Activated CD4-positive, alpha-beta T cell treated with anti-CD3 and anti-CD28 coated beads, Interleukin-2, amount 50 U/mL, for 4 hours (primary cell): ENCODE measurements around the gene MARK2.
"Not testable (repeated sequence)": the region's sequence is repeated elsewhere in the genome, so short reads cannot be mapped to it uniquely, and the experiment has no call there.

Experiments used
- DNase-seq, 2 experiments: peaks; one replicate each; pipeline ENCODE4 v3.0.0-alpha.2; 2020

MARK2 gene

GRCh38 chr11:63858628-63859550, 20.0 kb downstream of the MARK2 start:
- no peak for DNase-seq

GRCh38 chr11:63862923-63863322, 24.0 kb downstream of the MARK2 start:
- DNase-seq = no peak

- not testable (repeated sequence) for DNase-seq
Measured at GRCh38 chr11:63863620-63864019, 24.7 kb downstream of the MARK2 start.

- peak; percentile 57 to 64 for DNase-seq
Measured at GRCh38 chr11:63866211-63866610, 27.3 kb downstream of the MARK2 start.

GRCh38 chr11:63867511-63867910, 28.6 kb downstream of the MARK2 start:
- no peak for DNase-seq

- DNase-seq = no peak
Measured at GRCh38 chr11:63868399-63869064, 29.6 kb downstream of the MARK2 start.

GRCh38 chr11:63869171-63869591, 30.3 kb downstream of the MARK2 start:
- no peak for DNase-seq

- peak in 1 of 2 experiments; percentile 12 for DNase-seq
Measured at GRCh38 chr11:63869683-63870082, 30.8 kb downstream of the MARK2 start.

- DNase-seq = no peak
Measured at GRCh38 chr11:63870351-63871140, 31.6 kb downstream of the MARK2 start.

GRCh38 chr11:63871962-63872799, 33.3 kb downstream of the MARK2 start:
- DNase-seq = no peak

GRCh38 chr11:63872800-63873197, 33.9 kb downstream of the MARK2 start:
- DNase-seq = no peak

- DNase-seq = no peak
Measured at GRCh38 chr11:63873311-63873710, 34.4 kb downstream of the MARK2 start.

- DNase-seq = no peak
Measured at GRCh38 chr11:63874511-63874910, 35.6 kb downstream of the MARK2 start.

- DNase-seq = no peak
Measured at GRCh38 chr11:63875506-63876065, 36.7 kb downstream of the MARK2 start.

- no peak for DNase-seq
Measured at GRCh38 chr11:63876616-63877015, 37.7 kb downstream of the MARK2 start.

GRCh38 chr11:63877658-63878241, 38.8 kb downstream of the MARK2 start:
- DNase-seq = no peak

- DNase-seq = no peak
Measured at GRCh38 chr11:63879598-63880402, 40.9 kb downstream of the MARK2 start.

GRCh38 chr11:63880403-63880790, 41.5 kb downstream of the MARK2 start:
- DNase-seq = no peak

- DNase-seq = no peak
Measured at GRCh38 chr11:63882555-63883242, 43.8 kb downstream of the MARK2 start.

- DNase-seq = no peak
Measured at GRCh38 chr11:63883791-63884190, 44.9 kb downstream of the MARK2 start.
